Fibroblast of villous mesenchyme (primary cell): ENCODE measurements around the gene MED25. TPM values are rescaled to one million over a fixed set of nuclear protein-coding genes. Genes with fewer than 3 reads are reported as not detected.
A peak's percentile ranks its signal among the peaks of the same experiment; 100 is the strongest.
"Not testable (repeated sequence)": the region's sequence is repeated elsewhere in the genome, so short reads cannot be mapped to it uniquely, and the experiment has no call there.

Experiments
- DNase-seq: peaks from one replicate; pipeline ENCODE4 v3.0.0-alpha.2; 2010; ENCODE audit warnings: low read depth
- H3K4me3 ChIP-seq: 2 replicates; pipeline ENCODE4 v1.5.1; 2011; ENCODE audit warnings: low read depth, mild to moderate bottlenecking, low read length
- total RNA-seq: library from RNA; depleted of rRNA; stranded (reverse); fragments of >200 nt; gene quantifications from 2 replicates; pipeline ENCODE4 v1.2.3, GENCODE V29; 2012
- TF ChIP-seq, protein P1 (sequence below): IDR thresholded peaks from 2 replicates; pipeline ENCODE4 v1.5.1; 2012; ENCODE audit warnings: low read depth, mild to moderate bottlenecking, low read length; ENCODE audit not compliant: insufficient read depth

MED25 gene
- total RNA-seq, 1 donor: 21.6 TPM

DNA sequence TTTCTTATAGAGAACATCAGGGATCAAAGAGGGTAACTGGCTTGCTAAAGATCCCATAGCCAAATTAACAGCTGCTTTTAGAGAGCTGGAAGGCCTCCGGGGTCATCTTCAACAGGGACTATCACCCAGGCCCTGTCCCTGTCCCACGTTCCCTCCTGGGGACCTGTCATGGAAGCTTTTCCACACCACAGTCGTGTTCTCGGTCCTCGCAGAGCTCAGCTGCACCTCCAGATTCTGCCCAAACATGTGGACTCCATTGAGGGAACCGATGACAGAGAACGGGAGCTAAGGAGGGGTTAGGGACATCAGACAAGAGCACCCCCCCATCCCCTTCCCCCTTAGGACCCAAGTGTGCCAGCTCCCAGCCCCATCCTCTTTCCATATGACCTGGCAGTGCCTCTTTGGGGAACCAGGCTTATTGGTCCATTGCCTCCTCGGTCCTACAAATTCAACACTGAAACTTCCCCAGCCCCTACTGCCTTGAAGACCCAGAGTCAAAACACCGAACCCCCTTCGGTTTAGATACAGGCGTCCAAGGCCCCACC is 5.6 kb upstream of the MED25 start:
- TF ChIP-seq, protein P1, sequence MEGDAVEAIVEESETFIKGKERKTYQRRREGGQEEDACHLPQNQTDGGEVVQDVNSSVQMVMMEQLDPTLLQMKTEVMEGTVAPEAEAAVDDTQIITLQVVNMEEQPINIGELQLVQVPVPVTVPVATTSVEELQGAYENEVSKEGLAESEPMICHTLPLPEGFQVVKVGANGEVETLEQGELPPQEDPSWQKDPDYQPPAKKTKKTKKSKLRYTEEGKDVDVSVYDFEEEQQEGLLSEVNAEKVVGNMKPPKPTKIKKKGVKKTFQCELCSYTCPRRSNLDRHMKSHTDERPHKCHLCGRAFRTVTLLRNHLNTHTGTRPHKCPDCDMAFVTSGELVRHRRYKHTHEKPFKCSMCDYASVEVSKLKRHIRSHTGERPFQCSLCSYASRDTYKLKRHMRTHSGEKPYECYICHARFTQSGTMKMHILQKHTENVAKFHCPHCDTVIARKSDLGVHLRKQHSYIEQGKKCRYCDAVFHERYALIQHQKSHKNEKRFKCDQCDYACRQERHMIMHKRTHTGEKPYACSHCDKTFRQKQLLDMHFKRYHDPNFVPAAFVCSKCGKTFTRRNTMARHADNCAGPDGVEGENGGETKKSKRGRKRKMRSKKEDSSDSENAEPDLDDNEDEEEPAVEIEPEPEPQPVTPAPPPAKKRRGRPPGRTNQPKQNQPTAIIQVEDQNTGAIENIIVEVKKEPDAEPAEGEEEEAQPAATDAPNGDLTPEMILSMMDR: no peak
- H3K4me3 ChIP-seq: peak overlapping the region; percentile 98
- no peak for DNase-seq

GRCh38 chr19:49812997-49813861 is 4.9 kb upstream of the MED25 start, which contains the start of gene FUZ:
FUZ (minus strand) TSS chr19:49813292; CDS start chr19:49813106, 186 bp downstream.
- TF ChIP-seq, protein P1: peak; percentile 25
- DNase-seq: peak; percentile 99
- peak within 1 kb of the TSS; percentile 98 for H3K4me3 ChIP-seq

DNA sequence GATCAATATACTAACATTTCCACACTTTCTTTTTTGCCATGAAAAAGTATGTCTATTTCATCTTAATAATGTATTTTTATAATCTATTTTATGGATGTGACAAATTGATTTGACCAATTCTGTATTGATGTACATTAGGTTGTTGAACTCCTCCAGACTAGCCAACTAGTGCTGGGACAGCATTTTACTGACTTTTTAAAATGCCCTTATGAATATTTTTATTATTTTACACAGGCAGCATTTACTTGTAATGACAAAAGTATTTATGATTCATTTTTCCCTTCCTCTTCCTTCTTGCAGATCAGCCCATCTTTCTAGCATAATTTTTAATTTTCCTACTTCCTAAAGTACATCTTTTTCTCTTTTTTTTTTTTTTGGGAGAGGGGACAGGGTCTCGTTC is 4.1 kb upstream of the MED25 start:
- TF ChIP-seq, protein P1: no peak
- no peak for DNase-seq
- H3K4me3 ChIP-seq: peak overlapping the region; percentile 98

- TF ChIP-seq, protein P1: no peak
- H3K4me3 ChIP-seq: peak overlapping the region; percentile 22
- DNase-seq: no peak
These were observed 1.5 kb upstream of the MED25 start for GRCh38 chr19:49816590-49816989.

GRCh38 chr19:49818649-49819370 is 721 bp downstream of the MED25 start:
- peak; percentile 28 for DNase-seq
- TF ChIP-seq, protein P1: no peak
- peak overlapping the region; percentile 89 for H3K4me3 ChIP-seq

GRCh38 chr19:49819452-49820115 is 1.5 kb downstream of the MED25 start:
- H3K4me3 ChIP-seq: peak overlapping the region; percentile 89
- DNase-seq: not testable (repeated sequence)
